K562 (cell line): ENCODE results near the gene NR2F2. TPM values are rescaled to one million over a fixed set of nuclear protein-coding genes. Genes with fewer than 3 reads are reported as not detected.

Experiments used
- CEBPB ChIP-seq: fragments of 450-650 bp; IDR thresholded peaks from 2 replicates; pipeline ENCODE4 v1.6.1; 2016; ENCODE audit warnings: missing genetic modification characterization, missing compliant biosample characterization
- HIVEP1 ChIP-seq: fragments of 250-450 bp; sonication (Bioruptor Pico); IDR thresholded peaks from 2 replicates; pipeline ENCODE4 v1.4.0; 2020; ENCODE audit warnings: mild to moderate bottlenecking
- HMBOX1 ChIP-seq: sonication (generic); IDR thresholded peaks from 2 replicates; pipeline ENCODE4 v1.6.1; 2016
- KDM5B ChIP-seq: fragments of 200-600 bp; sonication (generic); IDR thresholded peaks from 2 replicates; pipeline ENCODE4 v1.6.1; 2012; ENCODE audit warnings: low read depth, mild to moderate bottlenecking, moderate library complexity, low read length, control low read depth, inconsistent platforms; ENCODE audit not compliant: insufficient replicate concordance
- MAZ ChIP-seq, 2 experiments: fragments of 450-650 bp in 1 of 2; sonication (generic) in 1 of 2; formaldehyde crosslinking; IDR thresholded peaks in 1 of 2; conservative IDR thresholded peaks in 1 of 2; 2 replicates each; pipeline versions ENCODE4 v1.4.0 to v1.5.0; 2020; ENCODE audit warnings: mild to moderate bottlenecking in 1 of 2, missing genetic modification reagents in 1 of 2
- MEF2A ChIP-seq: IDR thresholded peaks from 2 replicates; pipeline ENCODE4 v1.6.1; 2011; ENCODE audit warnings: low read depth, mild to moderate bottlenecking, low read length, moderate library complexity; ENCODE audit not compliant: control insufficient read depth
- NCOR1 ChIP-seq: fragments of 450-650 bp; IDR thresholded peaks from 2 replicates; pipeline ENCODE4 v1.6.1; 2016; ENCODE audit warnings: mild to moderate bottlenecking, moderate library complexity
- POLR2G ChIP-seq: fragments of 200-400 bp; formaldehyde crosslinking; IDR thresholded peaks from 2 replicates; pipeline ENCODE4 v1.6.1; 2017; ENCODE audit warnings: low read depth, mild to moderate bottlenecking, antibody characterized with exemption, low read length, moderate library complexity
- SUPT5H ChIP-seq: fragments of 450-650 bp; IDR thresholded peaks from 2 replicates; pipeline ENCODE4 v1.6.1; 2016
- TAF1 ChIP-seq: IDR thresholded peaks from 2 replicates; pipeline ENCODE4 v1.6.1; 2011; ENCODE audit warnings: mild to moderate bottlenecking, low read length, moderate library complexity; ENCODE audit not compliant: insufficient read depth, control insufficient read depth, severe bottlenecking; ENCODE audit errors: extremely low read depth
- TAF7 ChIP-seq: fragments of 450-650 bp; IDR thresholded peaks from 2 replicates; pipeline ENCODE4 v1.6.1; 2016; ENCODE audit warnings: missing genetic modification characterization, missing compliant biosample characterization
- TSC22D4 ChIP-seq: fragments of 450-650 bp; IDR thresholded peaks from 2 replicates; pipeline ENCODE4 v1.6.1; 2016; ENCODE audit warnings: missing genetic modification characterization, missing biosample characterization, control low read depth
- VEZF1 ChIP-seq: fragments of 200-800 bp; sonication (Bioruptor generic); IDR thresholded peaks from 2 replicates; pipeline ENCODE4 v1.6.1; 2017; ENCODE audit warnings: missing genetic modification characterization, missing compliant biosample characterization
- ZNF316 ChIP-seq: fragments of 450-650 bp; IDR thresholded peaks from 2 replicates; pipeline ENCODE4 v1.6.1; 2016
- polyA plus RNA-seq, 8 experiments: library from polyadenylated mRNA; depleted of rRNA in 4 of 8; stranded (reverse) in 5 of 8; unstranded in 3 of 8; fragments of >200 nt; fragmentation: Nextera tagmentation in 2 of 8; fragmentation: Illumina TruSeq in 1 of 8; extraction: Ambion mirVana in 2 of 8; extraction: Trizol in 1 of 8; gene quantifications; 2 replicates each; pipeline versions ENCODE4 v1.2.1 to v1.2.3, GENCODE V29; 2011 to 2014; ENCODE audit warnings: inconsistent platforms in 1 of 8, missing spikeins in 1 of 8
- total RNA-seq, 7 experiments: library from RNA; depleted of rRNA in 6 of 7; stranded (reverse); fragments of >200 nt in 6 of 7; fragmentation: Illumina TruSeq in 2 of 7; extraction: Trizol in 2 of 7; gene quantifications; 2 replicates each; pipeline versions ENCODE4 v1.2.1 to v1.2.3, GENCODE V29; 2011 to 2021; ENCODE audit warnings: low replicate concordance in 1 of 7
- TF ChIP-seq, protein P1 (sequence below): fragments of 450-650 bp; IDR thresholded peaks from 2 replicates; pipeline ENCODE4 v1.6.1; 2017; ENCODE audit warnings: antibody characterized with exemption, mild to moderate bottlenecking
- TF ChIP-seq, protein P2 (sequence below): fragments of 250-450 bp; sonication (Bioruptor Pico); IDR thresholded peaks from 2 replicates; pipeline ENCODE4 v1.8.0; 2022; ENCODE audit warnings: inconsistent platforms, mild to moderate bottlenecking, moderate library complexity, borderline replicate concordance

The NR2F2 gene
- total and polyA plus RNA-seq, 9 of the 15 experiments (the other 6 are each of a cell fraction or from before 2014, with no cell fraction given) = 6.0 to 51.8 (median 11.1) TPM

DNA sequence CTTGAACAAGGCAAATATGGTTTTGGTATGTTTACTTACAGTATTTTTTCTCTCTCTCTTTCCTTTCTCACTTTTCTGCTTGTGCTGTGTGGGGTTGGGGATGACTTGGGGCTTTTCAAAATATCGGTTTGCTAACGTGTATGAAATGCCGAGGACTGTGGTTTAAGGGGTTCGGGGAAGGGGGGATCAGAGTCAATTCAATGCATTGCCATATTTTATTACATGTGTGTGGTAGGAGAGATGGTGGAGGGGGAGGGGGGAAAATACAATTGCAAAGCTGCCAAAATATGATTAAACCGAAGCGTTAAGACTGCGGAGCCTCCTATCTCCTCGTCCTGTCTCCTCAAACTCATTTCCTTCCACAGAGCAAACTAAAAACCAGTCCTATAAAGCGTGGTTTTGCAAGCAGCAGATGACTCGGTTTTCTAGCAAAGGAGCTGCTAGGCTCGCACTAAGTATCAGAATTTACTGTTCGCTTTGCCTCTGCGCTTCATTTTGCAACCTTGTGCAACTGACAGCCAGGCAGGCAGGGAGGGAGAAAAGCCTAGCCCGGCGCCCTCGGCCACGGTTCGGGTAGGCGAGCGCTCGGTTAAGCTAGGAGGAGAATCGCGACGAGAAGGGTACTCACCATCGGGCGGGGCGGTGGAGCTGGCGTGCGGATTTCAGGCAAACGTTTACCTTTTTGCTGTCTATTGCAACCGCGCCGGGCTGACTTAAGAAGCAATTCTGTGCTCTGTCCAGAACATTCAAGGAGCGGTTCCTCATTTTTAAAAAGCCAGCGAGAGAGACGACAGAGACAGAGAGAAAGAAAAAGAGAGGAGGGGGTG is 4.0 kb upstream of the NR2F2 start (continued):
- TF ChIP-seq, protein P1, sequence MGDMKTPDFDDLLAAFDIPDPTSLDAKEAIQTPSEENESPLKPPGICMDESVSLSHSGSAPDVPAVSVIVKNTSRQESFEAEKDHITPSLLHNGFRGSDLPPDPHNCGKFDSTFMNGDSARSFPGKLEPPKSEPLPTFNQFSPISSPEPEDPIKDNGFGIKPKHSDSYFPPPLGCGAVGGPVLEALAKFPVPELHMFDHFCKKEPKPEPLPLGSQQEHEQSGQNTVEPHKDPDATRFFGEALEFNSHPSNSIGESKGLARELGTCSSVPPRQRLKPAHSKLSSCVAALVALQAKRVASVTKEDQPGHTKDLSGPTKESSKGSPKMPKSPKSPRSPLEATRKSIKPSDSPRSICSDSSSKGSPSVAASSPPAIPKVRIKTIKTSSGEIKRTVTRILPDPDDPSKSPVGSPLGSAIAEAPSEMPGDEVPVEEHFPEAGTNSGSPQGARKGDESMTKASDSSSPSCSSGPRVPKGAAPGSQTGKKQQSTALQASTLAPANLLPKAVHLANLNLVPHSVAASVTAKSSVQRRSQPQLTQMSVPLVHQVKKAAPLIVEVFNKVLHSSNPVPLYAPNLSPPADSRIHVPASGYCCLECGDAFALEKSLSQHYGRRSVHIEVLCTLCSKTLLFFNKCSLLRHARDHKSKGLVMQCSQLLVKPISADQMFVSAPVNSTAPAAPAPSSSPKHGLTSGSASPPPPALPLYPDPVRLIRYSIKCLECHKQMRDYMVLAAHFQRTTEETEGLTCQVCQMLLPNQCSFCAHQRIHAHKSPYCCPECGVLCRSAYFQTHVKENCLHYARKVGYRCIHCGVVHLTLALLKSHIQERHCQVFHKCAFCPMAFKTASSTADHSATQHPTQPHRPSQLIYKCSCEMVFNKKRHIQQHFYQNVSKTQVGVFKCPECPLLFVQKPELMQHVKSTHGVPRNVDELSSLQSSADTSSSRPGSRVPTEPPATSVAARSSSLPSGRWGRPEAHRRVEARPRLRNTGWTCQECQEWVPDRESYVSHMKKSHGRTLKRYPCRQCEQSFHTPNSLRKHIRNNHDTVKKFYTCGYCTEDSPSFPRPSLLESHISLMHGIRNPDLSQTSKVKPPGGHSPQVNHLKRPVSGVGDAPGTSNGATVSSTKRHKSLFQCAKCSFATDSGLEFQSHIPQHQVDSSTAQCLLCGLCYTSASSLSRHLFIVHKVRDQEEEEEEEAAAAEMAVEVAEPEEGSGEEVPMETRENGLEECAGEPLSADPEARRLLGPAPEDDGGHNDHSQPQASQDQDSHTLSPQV = 0 out of 2 replicates have a peak, but pooled peaks have one; percentile 10
- TF ChIP-seq KDM5B = no peak
- peak; percentile 13 to 61; a peak in 1 of 4 replicates for TF ChIP-seq MAZ (CRISPR knock-in tag; conservative IDR thresholded peaks at IDR 0.05 in 1 of 2, IDR thresholded peaks at IDR 0.05 in 1 of 2)
- TF ChIP-seq MEF2A = no peak
- peak; percentile 46; the same call in 1 of the 2 replicates for TF ChIP-seq SUPT5H
- peak; percentile 70; the same call in 1 of the 2 replicates for TF ChIP-seq VEZF1 (CRISPR knock-in tag)
- TF ChIP-seq TAF7 (tag) = 0 out of 2 replicates have a peak, but pooled peaks have one; percentile 35
- TF ChIP-seq TSC22D4 (tag) = 0 out of 2 replicates have a peak, but pooled peaks have one; percentile 10
- peak; percentile 72 for TF ChIP-seq POLR2G
- TF ChIP-seq ZNF316 = 0 out of 2 replicates have a peak, but pooled peaks have one; percentile 18
- TF ChIP-seq NCOR1 = 0 out of 2 replicates have a peak, but pooled peaks have one; percentile 27
- no peak for TF ChIP-seq HIVEP1 (CRISPR knock-in tag)
- TF ChIP-seq HMBOX1 = 0 out of 2 replicates have a peak, but pooled peaks have one; percentile 46
- peak; percentile 33 for TF ChIP-seq TAF1
- TF ChIP-seq CEBPB (tag) = peak; percentile 70
- TF ChIP-seq, protein P2, sequence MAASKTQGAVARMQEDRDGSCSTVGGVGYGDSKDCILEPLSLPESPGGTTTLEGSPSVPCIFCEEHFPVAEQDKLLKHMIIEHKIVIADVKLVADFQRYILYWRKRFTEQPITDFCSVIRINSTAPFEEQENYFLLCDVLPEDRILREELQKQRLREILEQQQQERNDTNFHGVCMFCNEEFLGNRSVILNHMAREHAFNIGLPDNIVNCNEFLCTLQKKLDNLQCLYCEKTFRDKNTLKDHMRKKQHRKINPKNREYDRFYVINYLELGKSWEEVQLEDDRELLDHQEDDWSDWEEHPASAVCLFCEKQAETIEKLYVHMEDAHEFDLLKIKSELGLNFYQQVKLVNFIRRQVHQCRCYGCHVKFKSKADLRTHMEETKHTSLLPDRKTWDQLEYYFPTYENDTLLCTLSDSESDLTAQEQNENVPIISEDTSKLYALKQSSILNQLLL (CRISPR knock-in tag) = no peak
